GM21737 (cell line): ENCODE results near the gene FCHSD2.
"Not testable (repeated sequence)": the region's sequence is repeated elsewhere in the genome, so short reads cannot be mapped to it uniquely, and the experiment has no call there.

ENCODE experiments used
- ATAC-seq: cut with Tn5 transposase; IDR thresholded peaks from one replicate; pipeline ENCODE4 v1.9.1; 2021; ENCODE audit warnings: mild to moderate bottlenecking, moderate library complexity; ENCODE audit not compliant: unreplicated experiment

FCHSD2 gene

DNA sequence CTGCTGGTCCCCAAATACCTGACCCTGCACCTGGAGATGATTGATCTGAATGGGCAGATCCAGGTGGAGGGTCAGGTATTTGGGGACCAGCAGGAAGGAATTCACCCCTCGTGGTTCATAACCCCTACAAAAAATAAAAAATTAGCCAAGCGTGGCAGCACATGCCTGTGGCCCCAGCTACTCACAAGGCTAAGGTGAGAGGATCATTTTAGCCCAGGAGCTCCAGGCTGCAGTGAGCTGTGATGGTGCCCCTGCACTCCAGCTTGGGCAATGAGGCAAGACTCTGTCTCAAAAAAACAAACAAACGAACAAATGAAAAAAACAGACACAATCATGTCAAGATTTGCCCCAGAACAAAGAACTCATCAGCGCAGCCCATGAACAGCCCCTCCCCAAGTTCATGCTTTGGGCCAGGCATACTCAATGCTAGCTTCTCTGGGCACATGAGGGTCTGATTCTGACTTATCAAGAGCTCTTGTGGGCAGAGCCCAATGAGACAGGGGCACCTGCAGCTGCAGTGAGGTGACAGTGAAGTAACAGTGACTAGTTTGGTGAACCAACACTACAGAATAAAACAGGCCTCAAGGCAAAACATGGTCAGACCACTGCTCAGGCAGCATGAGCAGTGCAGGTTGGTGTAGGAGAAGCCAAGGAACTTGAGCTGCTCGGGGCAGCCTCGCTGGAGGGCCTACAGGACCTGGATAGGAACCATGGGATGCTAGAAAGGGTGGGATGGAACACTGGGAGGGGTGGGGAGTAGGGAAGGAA, 10.2 kb upstream of the FCHSD2 start:
- no peak for ATAC-seq

DNA sequence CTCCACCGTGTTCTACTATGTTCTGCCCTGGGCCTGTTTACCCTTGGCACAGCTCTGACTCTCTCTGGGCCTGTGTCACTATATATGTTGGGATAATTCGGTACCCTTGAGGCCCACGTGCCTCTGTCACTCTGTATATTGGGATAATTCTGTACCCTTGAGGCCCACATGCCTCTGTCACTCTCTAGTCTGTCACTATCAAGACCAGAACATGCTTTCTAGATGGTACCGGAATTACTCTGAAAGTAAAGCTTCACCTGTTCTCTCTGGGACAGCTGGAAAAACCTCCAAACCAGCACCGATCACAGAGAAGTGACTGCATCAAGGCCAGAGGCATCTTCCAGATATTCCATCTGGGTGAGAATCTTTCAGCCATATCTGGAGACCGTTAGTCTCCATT, 9.3 kb upstream of the FCHSD2 start:
- ATAC-seq = no peak

DNA sequence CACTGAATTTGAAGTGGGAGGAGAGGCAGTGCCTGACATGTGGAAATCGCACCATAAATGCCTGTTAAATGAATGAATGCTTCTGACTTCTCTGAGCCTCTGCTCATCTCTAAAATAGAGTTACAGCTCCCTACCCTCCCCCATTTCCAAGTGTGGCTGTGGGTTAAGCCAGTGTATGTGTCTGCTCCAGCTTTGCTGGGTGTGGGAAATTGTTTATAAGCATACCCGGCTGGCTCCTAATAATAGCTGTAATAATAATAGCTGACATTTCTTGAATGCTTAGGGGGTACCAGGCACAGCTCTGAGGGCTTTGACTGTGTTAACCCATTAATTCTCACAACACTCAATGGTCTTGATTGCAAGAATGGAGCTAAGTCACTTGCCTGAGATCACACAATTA, 7.0 kb upstream of the FCHSD2 start:
- no peak for ATAC-seq

DNA sequence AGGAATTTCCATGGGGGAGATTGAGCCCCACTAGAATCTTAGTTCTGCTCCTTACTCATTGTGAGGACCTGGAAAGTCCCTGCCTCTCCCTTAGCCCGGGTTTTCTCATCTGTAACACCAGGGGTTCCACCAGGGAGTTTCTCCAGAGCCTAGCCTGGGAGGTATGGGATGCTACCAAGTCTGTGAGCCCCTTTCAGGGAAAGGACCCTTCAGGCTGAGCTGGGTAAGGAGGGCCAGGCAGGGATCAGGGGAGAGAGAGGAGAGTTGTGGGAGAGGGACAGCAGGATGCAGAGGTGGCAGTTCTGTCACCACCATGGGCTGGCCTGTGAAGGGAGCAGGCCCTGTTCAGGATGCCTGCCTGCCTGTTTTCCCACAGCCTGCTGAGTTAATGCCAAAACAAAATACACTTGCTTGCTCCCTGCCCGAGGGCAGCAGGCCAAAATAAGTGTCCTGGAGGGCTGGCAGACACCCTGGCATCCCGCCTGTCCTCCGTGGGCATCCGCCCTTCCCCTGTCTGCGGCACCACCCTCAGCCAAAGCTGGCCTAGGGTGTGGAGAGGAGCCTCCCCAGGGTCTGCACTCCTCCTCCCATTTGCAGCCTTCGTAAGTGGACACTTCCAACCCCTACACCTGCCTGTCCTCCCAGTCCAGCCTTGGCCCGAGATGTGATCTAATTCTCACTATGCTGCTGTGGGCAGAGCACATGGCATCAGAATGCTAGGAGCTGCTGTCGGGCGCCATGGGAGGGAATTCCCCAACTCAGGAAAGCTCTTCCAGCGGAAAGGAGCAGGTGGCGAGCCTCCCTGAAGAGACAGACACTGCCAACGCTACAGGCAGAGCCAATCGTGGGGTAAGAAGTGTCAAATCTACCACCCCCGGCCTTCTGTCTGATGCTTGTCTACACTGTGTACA, 5.9 kb upstream of the FCHSD2 start:
- no peak for ATAC-seq

DNA sequence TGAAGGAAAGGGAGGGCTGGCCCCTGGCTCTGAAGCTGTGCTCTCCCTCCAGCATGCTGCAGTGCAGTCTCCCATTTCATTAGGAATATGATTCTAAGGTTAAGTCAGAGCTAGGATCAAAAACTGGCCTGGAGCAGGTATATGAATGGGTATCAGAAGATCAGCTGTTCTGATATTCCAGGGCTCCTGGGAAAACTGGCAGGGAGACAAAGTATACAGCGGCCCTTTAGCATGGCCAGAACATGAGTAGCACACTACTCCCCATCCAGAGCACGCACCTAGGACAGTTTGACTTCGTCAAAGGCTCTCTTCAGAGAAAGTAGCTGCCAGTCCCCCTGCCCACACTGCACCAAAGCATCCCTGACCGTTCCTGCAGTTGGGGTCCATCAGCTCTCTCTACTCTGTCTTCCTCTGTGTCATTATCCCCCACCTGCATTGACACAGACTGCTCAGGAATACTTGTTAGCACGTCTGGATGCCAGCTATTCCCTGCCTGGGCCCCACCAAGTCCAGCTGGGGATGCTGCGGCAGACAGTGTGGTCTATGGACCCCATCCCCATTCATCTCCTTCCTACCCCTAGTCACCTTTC, 4.0 kb upstream of the FCHSD2 start:
- ATAC-seq = no peak

DNA sequence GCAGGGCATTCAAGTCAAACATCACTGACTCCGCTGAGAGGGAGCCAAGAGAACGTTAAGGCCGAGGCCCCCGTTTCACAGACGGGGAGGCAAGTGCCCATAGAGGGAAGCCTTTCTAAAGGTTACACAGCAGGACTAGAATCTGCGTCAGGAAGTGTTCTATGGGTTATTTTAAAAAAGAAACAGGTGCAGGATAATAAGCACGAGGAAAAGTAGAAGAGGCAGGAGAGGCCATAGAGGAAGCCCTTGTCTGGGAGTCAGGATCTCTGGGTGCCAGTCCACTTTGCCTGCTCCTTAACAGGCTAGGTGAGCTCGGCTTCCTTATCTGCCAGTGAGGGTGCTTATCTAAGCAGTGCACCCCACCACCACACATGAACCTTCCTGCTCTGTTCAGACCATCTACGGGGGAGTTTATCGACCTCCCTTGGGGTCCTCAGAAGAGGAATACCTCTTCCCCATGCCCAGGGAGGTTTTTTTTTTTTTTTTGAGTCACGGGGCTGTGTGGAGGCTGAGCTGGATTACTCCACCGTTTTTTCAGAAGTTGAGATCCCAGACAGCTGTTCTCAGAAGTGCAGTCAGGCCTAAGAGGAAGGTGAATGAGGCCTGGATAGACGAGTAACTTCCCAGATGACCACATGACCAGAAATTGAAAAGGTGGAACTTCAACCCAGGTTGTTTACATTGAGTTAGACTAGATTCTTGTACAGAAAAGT, 1.2 kb upstream of the FCHSD2 start:
- ATAC-seq = no peak

DNA sequence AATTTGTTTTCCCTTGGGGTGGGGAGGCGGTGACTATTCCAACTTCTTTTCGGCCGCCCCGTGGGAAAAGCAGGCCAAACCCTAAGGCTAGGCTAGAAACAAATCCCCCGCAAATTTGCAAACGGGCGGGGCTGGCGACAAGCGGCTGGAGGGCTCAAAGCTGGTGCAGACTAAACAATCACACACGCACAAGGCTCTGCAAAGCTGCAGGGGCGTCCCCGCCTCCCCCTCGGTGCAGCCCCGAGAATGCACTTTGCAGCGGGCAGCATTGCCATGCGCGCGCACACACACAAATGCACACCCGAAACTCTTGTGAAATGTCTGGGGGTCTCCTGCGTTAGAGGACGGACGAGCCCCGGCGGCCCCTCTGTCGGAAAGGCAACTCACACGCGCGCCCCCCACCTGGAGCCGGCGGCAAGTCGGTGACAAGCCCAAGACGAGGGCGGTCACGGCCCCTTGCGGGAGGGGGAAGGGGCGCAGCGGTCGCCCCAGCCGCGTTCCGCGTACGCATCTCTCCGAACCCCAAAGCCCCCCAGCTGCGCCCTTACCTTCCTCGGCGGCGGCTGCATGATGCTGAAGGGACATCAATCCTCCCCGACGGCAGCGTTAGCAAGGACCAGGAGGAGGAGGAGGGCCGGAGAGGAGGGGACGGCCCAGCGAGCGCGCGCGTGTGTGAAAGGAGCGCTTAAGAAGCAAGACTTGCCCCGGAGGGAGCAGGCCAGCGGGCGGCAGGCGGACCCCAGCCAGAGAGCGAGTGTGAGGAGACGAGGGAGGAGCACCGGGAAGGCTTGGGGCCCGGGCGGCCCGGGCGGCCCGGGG, 600 bp downstream of the FCHSD2 start:
- ATAC-seq = peak; percentile 29

DNA sequence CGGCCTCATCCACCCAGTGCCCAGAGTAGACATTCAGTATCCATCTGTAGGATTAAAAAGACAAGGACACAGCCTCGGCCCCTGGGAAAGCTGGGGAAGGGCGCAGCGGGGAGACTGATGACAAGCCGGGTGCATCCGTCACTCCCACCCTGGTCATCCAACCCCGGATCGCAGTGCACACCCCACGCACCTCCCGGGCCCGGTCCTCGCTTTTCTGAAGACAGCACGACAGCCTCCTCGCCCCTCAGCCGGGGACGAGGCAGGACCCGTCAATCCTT, 1.1 kb downstream of the FCHSD2 start:
- no peak for ATAC-seq

DNA sequence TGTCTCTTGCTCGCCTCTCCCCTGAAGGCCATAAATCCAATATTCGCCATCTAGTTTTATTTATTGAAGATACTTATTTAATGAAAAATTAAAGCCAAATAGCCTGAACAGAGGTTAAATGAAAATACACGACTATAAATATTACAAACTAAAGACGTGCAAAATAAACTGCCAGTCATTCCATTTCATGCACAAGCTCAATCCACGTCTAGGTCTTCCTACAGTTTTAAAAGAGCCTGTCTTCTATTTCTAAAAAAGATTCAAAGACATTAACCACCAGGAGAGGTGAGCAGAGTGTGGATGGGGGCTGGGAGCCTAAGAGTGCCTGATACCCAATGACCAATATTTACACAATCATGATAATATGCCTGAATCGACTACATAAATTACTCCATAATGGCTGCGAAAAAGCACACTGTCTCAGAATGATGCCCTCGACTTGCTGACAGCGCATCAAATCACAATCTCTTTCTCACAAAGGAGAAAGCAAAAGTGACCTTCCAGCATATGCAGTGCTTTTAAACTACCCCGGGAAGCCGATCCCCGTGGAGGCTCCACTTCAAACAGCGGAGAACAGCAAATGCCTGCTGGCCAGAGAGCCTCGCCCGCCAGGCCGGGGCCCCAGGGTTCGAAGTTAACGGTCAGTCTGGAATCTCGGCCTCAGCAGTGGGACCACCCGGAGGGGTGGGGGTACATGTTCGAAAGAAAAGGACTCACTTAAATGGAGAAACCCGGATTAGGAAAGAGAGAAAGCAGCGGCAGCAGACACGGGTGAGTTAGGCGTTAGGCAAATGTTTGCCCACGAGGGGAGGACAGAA, 1.7 kb downstream of the FCHSD2 start:
- ATAC-seq = no peak

DNA sequence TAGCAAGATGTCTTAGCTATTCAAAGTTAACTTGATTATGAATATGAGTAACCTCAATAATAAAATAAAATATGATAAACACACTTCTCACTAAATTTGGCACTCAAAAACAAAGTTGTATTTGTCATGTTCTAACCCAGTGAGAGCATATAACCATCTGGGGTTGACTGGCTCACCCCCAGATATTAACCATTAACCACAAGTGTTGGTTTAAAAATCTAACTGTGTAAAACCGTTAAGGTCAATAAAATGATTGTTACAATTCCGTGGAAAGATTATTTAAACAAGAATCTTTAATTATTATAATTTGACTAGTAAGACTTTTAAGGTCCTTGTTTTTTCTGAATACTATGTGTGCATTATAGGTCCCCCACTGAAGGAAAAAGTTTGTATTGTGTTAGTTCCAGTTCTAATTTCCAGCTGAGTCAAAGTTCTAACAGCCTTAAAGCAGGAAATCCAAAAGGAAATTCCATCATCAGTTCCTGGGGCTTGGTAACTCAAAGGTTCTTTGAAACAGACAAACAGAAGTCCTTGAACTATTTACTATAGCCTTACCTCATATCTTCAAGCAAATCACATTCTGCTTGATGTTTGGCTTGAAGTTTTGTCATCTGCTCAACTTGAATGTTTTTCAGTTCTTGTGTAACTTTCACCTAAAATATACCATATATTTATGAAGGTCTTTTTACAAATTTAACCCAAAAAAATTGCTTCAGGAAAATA, 2.5 kb downstream of the FCHSD2 start:
- no peak for ATAC-seq

DNA sequence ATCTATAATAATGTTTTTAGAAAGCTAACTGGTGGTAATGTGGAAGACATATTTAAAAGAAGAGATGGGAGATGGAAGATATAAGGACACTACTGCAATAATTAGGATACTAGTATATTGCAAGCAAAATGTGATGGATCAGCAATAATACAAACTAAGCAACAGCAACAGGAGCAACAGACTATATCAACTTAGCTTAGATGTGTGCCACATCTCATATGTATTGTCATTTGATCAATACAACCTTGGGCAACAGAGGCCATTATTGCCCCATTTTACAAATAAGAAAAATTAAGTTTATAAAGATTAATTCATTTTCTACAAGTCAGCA, 4.2 kb downstream of the FCHSD2 start:
- ATAC-seq = no peak

DNA sequence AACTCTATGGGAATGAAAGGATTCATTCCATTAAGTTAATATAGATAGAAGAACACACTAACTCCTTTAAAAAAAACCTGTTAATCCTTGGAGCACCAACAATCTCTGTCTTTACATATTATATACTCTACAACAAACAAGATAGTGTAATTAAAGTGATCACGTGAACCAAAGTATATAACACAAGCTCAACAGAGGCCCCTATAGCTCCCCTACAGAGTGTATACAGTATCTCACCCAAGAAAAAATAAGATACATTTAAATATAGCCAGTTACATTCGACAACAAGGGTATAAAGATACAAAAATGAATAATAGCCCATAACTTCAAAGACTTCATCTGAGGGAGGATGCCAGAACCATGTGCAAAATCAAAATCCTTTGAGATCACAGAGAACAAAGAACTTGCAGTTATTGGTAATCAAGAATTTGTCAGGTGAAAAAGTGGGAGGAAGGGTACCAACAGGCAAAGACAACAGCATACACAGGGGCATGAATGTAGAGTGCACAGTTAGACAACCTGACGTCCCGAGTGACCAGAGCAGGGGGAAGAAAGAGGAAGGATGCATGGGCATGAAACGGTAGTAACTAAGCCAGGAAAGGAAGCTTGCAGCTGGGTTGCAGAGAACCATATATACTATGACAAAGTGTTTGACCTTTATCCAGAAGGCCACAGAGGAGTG, 4.7 kb downstream of the FCHSD2 start:
- no peak for ATAC-seq

DNA sequence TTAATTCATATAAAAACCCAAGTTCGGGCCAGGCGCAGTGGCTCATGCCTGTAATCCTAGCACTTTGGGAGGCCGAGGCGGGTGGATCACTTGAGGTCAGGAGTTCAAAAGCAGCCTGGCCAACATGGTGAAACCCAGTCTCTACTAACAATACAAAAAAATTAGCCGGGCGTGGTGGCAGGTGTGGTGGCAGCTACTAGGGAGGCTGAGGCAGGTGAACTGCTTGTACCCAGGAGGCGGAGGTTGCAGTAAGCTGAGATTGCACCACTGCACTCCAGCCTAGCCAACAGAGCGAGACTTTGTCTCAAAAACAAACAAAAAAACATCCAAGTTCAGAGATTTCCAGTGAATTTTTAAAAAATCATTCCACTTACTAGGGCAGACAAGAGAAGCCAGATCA, 5.4 kb downstream of the FCHSD2 start:
- not testable (repeated sequence) for ATAC-seq

DNA sequence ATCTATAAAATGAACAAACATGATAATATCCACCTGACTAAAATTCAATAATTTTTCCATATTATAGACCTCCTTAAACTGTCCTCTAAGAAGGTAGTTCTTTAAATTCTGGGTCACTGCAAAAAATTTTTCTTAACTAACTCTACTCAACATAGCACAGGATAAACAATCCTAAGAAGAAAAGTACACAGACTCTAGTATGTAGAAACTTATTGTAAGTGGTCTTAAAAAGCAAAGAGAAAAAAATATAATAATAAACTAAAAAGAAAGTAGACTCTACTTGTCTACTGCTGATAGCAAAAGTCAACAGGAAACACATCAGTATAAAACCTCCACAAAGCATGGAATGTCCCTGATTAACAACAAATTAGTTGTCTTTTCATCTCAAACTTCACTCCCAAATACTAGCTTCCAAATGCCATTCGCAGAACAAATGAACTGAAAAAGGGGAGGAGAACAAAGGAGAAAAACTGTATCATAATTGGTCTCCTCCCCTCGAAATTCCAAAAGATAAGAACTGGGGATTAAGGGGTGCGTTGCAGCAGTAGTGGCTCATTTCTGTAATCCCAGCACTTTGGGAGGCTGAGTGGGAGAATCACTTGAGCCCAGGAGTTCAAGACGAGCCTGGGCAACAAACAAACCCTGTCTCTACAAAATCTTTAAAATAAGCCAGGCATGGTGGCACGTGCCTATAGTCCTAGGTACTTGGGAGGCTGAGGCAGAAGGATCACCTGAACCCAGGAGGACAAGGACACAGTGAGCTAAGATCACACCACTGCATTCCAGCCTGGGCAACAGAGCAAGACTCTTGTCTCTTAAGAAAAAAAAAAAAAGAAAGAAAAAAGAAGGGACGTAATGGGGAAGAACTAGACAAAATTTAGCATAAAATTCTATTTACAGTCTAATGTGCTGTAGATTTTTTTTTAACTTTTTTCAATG, 6.5 kb downstream of the FCHSD2 start:
- no peak for ATAC-seq

DNA sequence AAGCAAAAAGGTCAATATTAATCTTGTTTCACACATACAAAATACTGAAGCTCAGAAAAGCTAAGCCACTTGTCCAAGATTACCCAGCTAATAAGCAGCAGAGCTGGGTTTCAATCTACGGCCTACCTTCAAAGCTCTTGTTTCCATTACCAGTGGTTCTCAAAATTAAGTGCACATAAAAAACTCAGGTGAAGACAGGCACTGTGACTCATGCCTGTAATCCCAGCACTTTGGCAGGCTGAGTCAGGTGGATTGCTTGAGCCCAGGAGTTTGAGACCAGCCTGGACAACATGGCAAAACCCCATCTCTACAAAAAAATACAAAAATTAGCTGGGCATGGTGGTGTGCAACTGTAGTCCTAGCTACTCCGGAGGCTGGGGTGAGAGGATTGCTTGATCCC, 9.8 kb downstream of the FCHSD2 start:
- not testable (repeated sequence) for ATAC-seq

DNA sequence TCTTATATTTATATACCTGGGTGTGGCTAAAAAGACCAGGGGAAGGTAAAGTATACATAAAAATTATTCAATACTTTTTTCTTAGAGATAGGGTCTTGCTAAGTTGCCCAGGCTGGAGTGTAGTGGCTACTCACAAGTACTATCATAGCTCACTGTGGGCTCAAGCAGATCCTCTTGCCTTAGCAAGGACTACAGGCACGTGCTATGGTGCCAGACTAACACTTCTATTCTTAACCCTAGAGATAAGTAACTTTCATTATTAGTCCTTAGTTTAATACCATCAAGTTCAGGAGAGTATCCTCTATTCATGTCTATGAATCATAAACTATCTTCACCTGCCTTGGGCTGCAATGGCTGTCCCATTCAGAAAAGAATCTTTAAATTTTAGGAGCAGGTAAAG, 11.9 kb downstream of the FCHSD2 start:
- ATAC-seq = no peak

DNA sequence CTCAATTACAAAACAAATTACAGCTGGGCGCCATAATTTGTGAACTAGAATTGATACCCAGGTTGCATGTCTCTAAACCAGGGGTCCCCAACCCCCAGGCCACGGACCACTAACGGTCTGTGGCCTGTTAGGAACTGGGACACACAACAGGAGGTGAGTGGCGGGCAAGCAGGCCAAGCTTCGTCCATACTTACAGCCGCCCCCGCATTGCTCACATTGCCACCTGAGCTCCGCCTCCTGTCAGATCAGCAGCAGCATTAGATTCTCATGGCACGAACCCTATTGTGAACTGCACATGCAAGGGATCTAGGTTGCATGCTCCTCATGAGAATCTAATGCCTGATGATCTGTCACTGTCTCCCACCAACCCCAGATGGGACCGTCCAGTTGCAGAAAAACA, 12.9 kb downstream of the FCHSD2 start:
- no peak for ATAC-seq
